GM12878 (cell line): ENCODE data around the gene EPHB2. TPM values are rescaled to one million over a fixed set of nuclear protein-coding genes. Genes with fewer than 3 reads are reported as not detected.

ENCODE experiments used
- ATAC-seq: fragments of 200-7000 bp; cut with Tn5 transposase; 3 replicates; pipeline ENCODE4 v1.9.1; 2020; ENCODE audit warnings: mild to moderate bottlenecking, moderate library complexity
- BruUV-seq: library from RNA; stranded (reverse); fragments of 400-500 nt; replicated peaks from 2 replicates; lab custom pipeline; 2021; lab: Mats Ljungman, UMichigan
- CTCF ChIA-PET: fragments of 300-600 bp; sonication (Branson Sonifier 250); formaldehyde crosslinking; extraction: SDS; loops from one replicate; lab custom pipeline; 2021; ENCODE audit warnings: inconsistent platforms; lab: Yijun Ruan, JAX
- POLR2A ChIA-PET: fragments of 350-600 bp; formaldehyde crosslinking; extraction: SDS; loops from one replicate; lab custom pipeline; 2021; ENCODE audit warnings: inconsistent platforms; lab: Charles Lee
- RAD21 ChIA-PET: fragments of 300-600 bp; sonication (Branson Sonifier 250); formaldehyde crosslinking; loops from one replicate; lab custom pipeline; 2023; ENCODE audit warnings: antibody characterized with exemption; ENCODE audit not compliant: unreplicated experiment; lab: Charles Lee
- SMC1A ChIA-PET: fragments of 300-600 bp; sonication (Branson Sonifier 250); formaldehyde crosslinking; loops from one replicate; lab custom pipeline; 2023; ENCODE audit not compliant: unreplicated experiment, uncharacterized antibody; lab: Charles Lee
- DNase-seq: peaks from one replicate; pipeline ENCODE4 v3.0.0-alpha.2; 2011; ENCODE audit warnings: low read depth, low spot score
- FAIRE-seq: peaks from 3 replicates; lab custom pipeline; 2011; peaks lifted over from hg19 to GRCh38; lab: Jason Lieb, UNC
- H2AFZ ChIP-seq: 2 replicates; pipeline ENCODE4 v1.6.0; 2011; ENCODE audit warnings: low read depth, low read length, control low read depth; ENCODE audit not compliant: control insufficient read depth
- H3K27ac ChIP-seq: 2 replicates; pipeline ENCODE4 v1.5.1; 2011; ENCODE audit warnings: control low read depth; ENCODE audit not compliant: control insufficient read depth, insufficient read depth
- H3K27me3 ChIP-seq, 2 experiments: replicated peaks in 1 of 2; 2 replicates each; pipeline versions ENCODE4 v1.6.0 to v1.6.1; 2011; ENCODE audit warnings: low read length in 1 of 2; ENCODE audit not compliant: control insufficient read depth in 2 of 2, insufficient read depth in 2 of 2
- H3K36me3 ChIP-seq, 2 experiments: 2 replicates each; pipeline ENCODE4 v1.5.1; 2011; ENCODE audit warnings: low read length in 1 of 2; ENCODE audit not compliant: control insufficient read depth in 2 of 2, insufficient read depth in 2 of 2
- H3K4me1 ChIP-seq: 2 replicates; pipeline ENCODE4 v1.6.1; 2011; ENCODE audit warnings: mild to moderate bottlenecking, low read length, moderate library complexity, mixed read lengths; ENCODE audit not compliant: control insufficient read depth, insufficient read depth
- H3K4me2 ChIP-seq: 2 replicates; pipeline ENCODE4 v1.6.0; 2011; ENCODE audit warnings: control low read depth; ENCODE audit not compliant: control insufficient read depth, insufficient read depth
- H3K4me3 ChIP-seq: fragments of 200-600 bp; sonication (generic); 2 replicates; pipeline ENCODE4 v1.5.1; 2016
- H3K79me2 ChIP-seq: 2 replicates; pipeline ENCODE4 v1.6.0; 2011; ENCODE audit warnings: low read length; ENCODE audit not compliant: control insufficient read depth, insufficient read depth
- H3K9ac ChIP-seq: 2 replicates; pipeline ENCODE4 v1.8.0; 2011; ENCODE audit warnings: low read length, control low read depth, mixed read lengths; ENCODE audit not compliant: control insufficient read depth, insufficient read depth
- H3K9me3 ChIP-seq: replicated peaks from 3 replicates; pipeline ENCODE4 v1.5.1; 2011; ENCODE audit warnings: mild to moderate bottlenecking, low read length; ENCODE audit not compliant: control insufficient read depth, insufficient read depth
- H4K20me1 ChIP-seq: 2 replicates; pipeline ENCODE4 v1.6.0; 2011; ENCODE audit not compliant: control insufficient read depth, insufficient read depth
- CEBPZ ChIP-seq: fragments of 150-350 bp; IDR thresholded peaks from 2 replicates; pipeline ENCODE4 v1.6.1; 2016; ENCODE audit warnings: low read depth, low read length
- KDM1A ChIP-seq: fragments of 200-600 bp; sonication (generic); IDR thresholded peaks from 2 replicates; pipeline ENCODE4 v1.6.1; 2016; ENCODE audit warnings: borderline replicate concordance
- MYB ChIP-seq: fragments of 150-350 bp; IDR thresholded peaks from 2 replicates; pipeline ENCODE4 v1.6.1; 2014; ENCODE audit warnings: mild to moderate bottlenecking, low read depth, low read length, borderline replicate concordance
- NFIC ChIP-seq: IDR thresholded peaks from 2 replicates; pipeline ENCODE4 v1.6.1; 2012; ENCODE audit warnings: low read depth, mild to moderate bottlenecking, inconsistent platforms, low read length, moderate library complexity
- RB1 ChIP-seq: fragments of 450-650 bp; formaldehyde crosslinking; IDR thresholded peaks from 2 replicates; pipeline ENCODE4 v1.6.1; 2017; ENCODE audit warnings: mild to moderate bottlenecking, borderline replicate concordance
- SMAD1 ChIP-seq: fragments of 450-650 bp; IDR thresholded peaks from 2 replicates; pipeline ENCODE4 v1.6.1; 2018; ENCODE audit warnings: mild to moderate bottlenecking, low read depth; ENCODE audit not compliant: partially characterized antibody
- SMC3 ChIP-seq: IDR thresholded peaks from 2 replicates; pipeline ENCODE4 v1.6.1; 2011; ENCODE audit warnings: low read length, improper control_type of control experiment, borderline replicate concordance
- SRF ChIP-seq, 2 experiments: IDR thresholded peaks; 2 replicates each; pipeline ENCODE4 v1.6.1; 2011; ENCODE audit warnings: low read depth in 2 of 2, low read length in 2 of 2, mild to moderate bottlenecking in 1 of 2, moderate library complexity in 1 of 2
- SUPT20H ChIP-seq: IDR thresholded peaks from 2 replicates; pipeline ENCODE4 v1.6.1; 2011; ENCODE audit warnings: low read depth, mild to moderate bottlenecking, low read length, moderate library complexity, borderline replicate concordance; ENCODE audit not compliant: control insufficient read depth
- TARDBP ChIP-seq: IDR thresholded peaks from 2 replicates; pipeline ENCODE4 v1.6.1; 2016; ENCODE audit warnings: borderline replicate concordance
- ZBTB33 ChIP-seq: fragments of 450-650 bp; IDR thresholded peaks from 2 replicates; pipeline ENCODE4 v1.6.1; 2017; ENCODE audit warnings: mild to moderate bottlenecking
- ZSCAN29 ChIP-seq: fragments of 450-650 bp; IDR thresholded peaks from 2 replicates; pipeline ENCODE4 v1.6.1; 2017; ENCODE audit warnings: mild to moderate bottlenecking, moderate library complexity
- WGBS: methylation state at CpG from one replicate; pipeline ENCODE4 v1.1.6; 2016; ENCODE audit warnings: low lambda C conversion rate; ENCODE audit not compliant: insufficient replicate concordance, insufficient coverage; ENCODE audit errors: missing lambda C conversion rate; 5-methylcytosine and 5-hydroxymethylcytosine counted together
- in situ Hi-C: fragments of 300-500 bp; cut with MboI; formaldehyde crosslinking; loops from 9 replicates; pipeline ENCODE4 v1.14.3; 2018; ENCODE audit warnings: mixed read lengths
- intact Hi-C: fragments of 100-400 bp; cut with micrococcal nuclease; formaldehyde crosslinking; loops from one replicate; pipeline ENCODE4 v1.14.2; 2022; ENCODE audit not compliant: unreplicated experiment
- polyA plus RNA-seq, 11 experiments: library from polyadenylated mRNA; depleted of rRNA in 4 of 11; unstranded in 6 of 11; stranded (reverse) in 5 of 11; fragments of >200 nt; fragmentation: Nextera tagmentation in 4 of 11; fragmentation: Illumina TruSeq in 1 of 11; extraction: Ambion mirVana in 4 of 11; extraction: Trizol in 1 of 11; gene quantifications; 1 replicate in 1 of 11; 2 replicates in 10 of 11; pipeline versions ENCODE4 v1.2.1 to v1.2.3, GENCODE V29; 2011 to 2016; ENCODE audit warnings: inconsistent platforms in 2 of 11, missing spikeins in 2 of 11, low read depth in 1 of 11
- total RNA-seq, 4 experiments: library from RNA; depleted of rRNA in 3 of 4; stranded (reverse); fragments of >200 nt in 3 of 4; fragmentation: Illumina TruSeq in 1 of 4; extraction: Trizol in 1 of 4; gene quantifications; 2 replicates each; pipeline versions ENCODE4 v1.2.1 to v1.2.3, GENCODE V29; 2013 to 2021

EPHB2 gene
- total and polyA plus RNA-seq, 10 of the 15 experiments (the other 5 are each of a cell fraction or from before 2014, with no cell fraction given): 0.13 to 3.3 (median 0.92) TPM

GRCh38 chr1:22801761-22802160 lies 91.1 kb downstream of the EPHB2 start:
- 14% methylated on average over 11 of the region's 19 CpGs for WGBS
- Histone ChIP-seq H3K4me1 (no peaks in the 10 kb centered on the region), H3K9me3 (no peaks in the 10 kb centered on the region), H2AFZ (no peak overlapping the region), H3K36me3 (no peaks in the 10 kb centered on the region), H3K27me3 (no peaks in the 10 kb centered on the region; a peak in 2 of 4 replicates), H3K4me2 (no peak overlapping the region), H3K4me3 (no peak overlapping the region), H4K20me1 (no peaks in the 10 kb centered on the region), H3K27ac (no peak overlapping the region), H3K9ac (no peak overlapping the region), H3K79me2 (no peaks in the 10 kb centered on the region)
- POLR2A ChIA-PET: no interaction called here
- BruUV-seq: no TSS peak
- no peak for DNase-seq
- no peak for FAIRE-seq
- RAD21 ChIA-PET: no interaction called here
- SMC1A ChIA-PET: no interaction called here
- no peak for TF ChIP-seq RB1
- no peak for TF ChIP-seq MYB
- no peak for TF ChIP-seq SUPT20H
- no peak for TF ChIP-seq NFIC
- TF ChIP-seq SRF (IDR thresholded peaks at IDR 0.05; ENCODE audit: low read depth in 2 of 2, low read length in 2 of 2): no peak
- no peak for TF ChIP-seq TARDBP
- TF ChIP-seq CEBPZ: no peak
- TF ChIP-seq SMAD1: no peak
- TF ChIP-seq ZSCAN29: no peak
- no peak for TF ChIP-seq KDM1A
- TF ChIP-seq SMC3: no peak
- TF ChIP-seq ZBTB33: no peak
- no peak for ATAC-seq
- CTCF ChIA-PET: no interaction called here
- intact Hi-C loops: no loop called here
- in situ Hi-C loops: no loop called here
